Kidney (tissue), 14 donors: ENCODE measurements around the gene UBASH3B. TPM values are rescaled to one million over a fixed set of nuclear protein-coding genes. Genes with fewer than 3 reads are reported as not detected.

Source experiments
- DNase-seq, 5 donors: peaks; one replicate each; pipeline ENCODE4 v3.0.0-alpha.2; 2013 to 2020
- FAIRE-seq: peaks from 2 replicates; lab custom pipeline; 2012; peaks lifted over from hg19 to GRCh38; lab: Jason Lieb, UNC
- H3K27ac ChIP-seq, 2 donors: one replicate each; pipeline ENCODE4 v1.7.0; 2013; ENCODE audit warnings: low read depth in 2 of 2, low read length in 2 of 2, inconsistent platforms in 1 of 2
- H3K27me3 ChIP-seq: one replicate; pipeline ENCODE4 v1.7.1; 2013; ENCODE audit warnings: low read length, inconsistent platforms; ENCODE audit not compliant: control insufficient read depth, insufficient read depth
- H3K36me3 ChIP-seq, 3 donors: one replicate each; pipeline versions ENCODE4 v1.7.0 to v1.7.1; 2013; ENCODE audit warnings: low read length in 3 of 3, control low read depth in 1 of 3, inconsistent platforms in 1 of 3; ENCODE audit not compliant: insufficient read depth in 3 of 3, control insufficient read depth in 2 of 3
- H3K4me1 ChIP-seq, 3 donors: one replicate each; pipeline versions ENCODE4 v1.7.0 to v1.7.1; 2013; ENCODE audit warnings: low read length in 3 of 3, inconsistent platforms in 1 of 3, low read depth in 1 of 3; ENCODE audit not compliant: control insufficient read depth in 2 of 3, insufficient read depth in 2 of 3
- H3K4me3 ChIP-seq, 3 donors: one replicate each; pipeline versions ENCODE4 v1.7.0 to v1.8.1; 2013; ENCODE audit warnings: low read length in 3 of 3, control low read depth in 1 of 3, inconsistent platforms in 1 of 3
- H3K9ac ChIP-seq, 3 donors: one replicate each; pipeline versions ENCODE4 v1.7.0 to v1.7.1; 2013; ENCODE audit warnings: low read length in 3 of 3, control low read depth in 1 of 3, inconsistent platforms in 1 of 3
- H3K9me3 ChIP-seq, 3 donors: one replicate each; pipeline versions ENCODE4 v1.7.0 to v1.7.1; 2013; ENCODE audit warnings: low read length in 3 of 3, control low read depth in 1 of 3, inconsistent platforms in 1 of 3; ENCODE audit not compliant: control insufficient read depth in 2 of 3, insufficient read depth in 1 of 3
- intact Hi-C: fragments of 100-400 bp; cut with DNase I; formaldehyde crosslinking; loops from one replicate; pipeline ENCODE4 v1.11.1; 2022
- polyA plus RNA-seq: library from polyadenylated mRNA; stranded (reverse); fragments of 350-450 nt; fragmentation: Illumina TruSeq; extraction: RNeasy Lipid Tissue Mini Kit (QIAGEN cat#74804); gene quantifications from one replicate; pipeline ENCODE4 v1.2.3, GENCODE V29; 2014; ENCODE audit warnings: low read depth, low replicate concordance; ENCODE audit not compliant: insufficient read depth
- total RNA-seq: library from RNA; stranded (reverse); fragmentation: NEBNext Ultra II Directional; extraction: Animal tissue kit (Norgen Biotek cat#: 25700); gene quantifications from one replicate; pipeline ENCODE4 v1.2.1, GENCODE V29; 2021
- TF ChIP-seq, protein P1 (sequence below): IDR thresholded peaks from 3 replicates; pipeline ENCODE4 v1.5.1; 2012; ENCODE audit warnings: mild to moderate bottlenecking, moderate library complexity, borderline replicate concordance; ENCODE audit not compliant: insufficient read depth; ENCODE audit errors: extremely low read depth
- donor health status: control.
- donor health status: control.
- donor health status: control.
- donor health status: control.
- donor health status: control.
- donor health status: DM: yes; HTN: yes; CAD: no.
- donor health status: Normal renal cell carcinoma (clear cell type).

UBASH3B gene
- total and polyA plus RNA-seq, 2 donors from 2014 or later: 0.62 to 22.8 TPM

GRCh38 chr11:122672892-122673291 lies 17.4 kb downstream of the UBASH3B start:
- H3K9me3 ChIP-seq: peaks cover 0 to 6% (median 0%) of the 10 kb centered on the region in 3 donors
- no peak overlapping the region for H3K9ac ChIP-seq
- H3K4me1 ChIP-seq: no peaks in the 10 kb centered on the region
- H3K27ac ChIP-seq: no peak overlapping the region
- intact Hi-C loops: no loop called here
- H3K27me3 ChIP-seq: no peaks in the 10 kb centered on the region
- DNase-seq (no peak), FAIRE-seq (no peak)
- H3K4me3 ChIP-seq: no peak overlapping the region
- TF ChIP-seq, protein P1, sequence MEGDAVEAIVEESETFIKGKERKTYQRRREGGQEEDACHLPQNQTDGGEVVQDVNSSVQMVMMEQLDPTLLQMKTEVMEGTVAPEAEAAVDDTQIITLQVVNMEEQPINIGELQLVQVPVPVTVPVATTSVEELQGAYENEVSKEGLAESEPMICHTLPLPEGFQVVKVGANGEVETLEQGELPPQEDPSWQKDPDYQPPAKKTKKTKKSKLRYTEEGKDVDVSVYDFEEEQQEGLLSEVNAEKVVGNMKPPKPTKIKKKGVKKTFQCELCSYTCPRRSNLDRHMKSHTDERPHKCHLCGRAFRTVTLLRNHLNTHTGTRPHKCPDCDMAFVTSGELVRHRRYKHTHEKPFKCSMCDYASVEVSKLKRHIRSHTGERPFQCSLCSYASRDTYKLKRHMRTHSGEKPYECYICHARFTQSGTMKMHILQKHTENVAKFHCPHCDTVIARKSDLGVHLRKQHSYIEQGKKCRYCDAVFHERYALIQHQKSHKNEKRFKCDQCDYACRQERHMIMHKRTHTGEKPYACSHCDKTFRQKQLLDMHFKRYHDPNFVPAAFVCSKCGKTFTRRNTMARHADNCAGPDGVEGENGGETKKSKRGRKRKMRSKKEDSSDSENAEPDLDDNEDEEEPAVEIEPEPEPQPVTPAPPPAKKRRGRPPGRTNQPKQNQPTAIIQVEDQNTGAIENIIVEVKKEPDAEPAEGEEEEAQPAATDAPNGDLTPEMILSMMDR: no peak
- no peaks in the 10 kb centered on the region for H3K36me3 ChIP-seq

DNA sequence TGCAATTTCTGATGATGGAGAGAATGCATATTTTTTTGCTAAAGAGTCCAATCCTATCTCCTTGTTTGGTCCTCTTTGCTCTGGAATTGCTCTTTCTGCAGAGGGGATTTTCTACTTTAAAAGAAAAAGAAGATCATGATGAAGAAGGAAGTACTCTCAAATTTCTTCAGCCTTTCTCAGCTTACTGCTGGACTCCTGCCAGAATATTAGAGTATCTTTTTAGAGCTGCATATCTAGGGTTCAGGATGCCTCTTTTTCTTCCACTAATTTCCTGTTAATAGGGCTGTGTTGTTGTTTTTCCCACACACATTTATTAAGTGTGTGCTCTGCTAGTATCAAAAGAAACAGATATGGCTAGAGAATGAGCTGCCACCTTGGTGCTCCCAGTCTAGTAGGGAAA lies 18.2 kb downstream of the UBASH3B start:
- peak in 1 of 5 donors; percentile 64 for DNase-seq
- TF ChIP-seq, protein P1: no peak
- no peak overlapping the region for H3K4me3 ChIP-seq
- H3K36me3 ChIP-seq: no peaks in the 10 kb centered on the region
- H3K4me1 ChIP-seq: no peaks in the 10 kb centered on the region
- FAIRE-seq: no peak
- intact Hi-C loops: no loop called here
- no peak overlapping the region for H3K9ac ChIP-seq
- H3K27ac ChIP-seq: no peak overlapping the region
- H3K9me3 ChIP-seq: peaks cover 0 to 6% (median 0%) of the 10 kb centered on the region in 3 donors
- H3K27me3 ChIP-seq: no peaks in the 10 kb centered on the region

DNA sequence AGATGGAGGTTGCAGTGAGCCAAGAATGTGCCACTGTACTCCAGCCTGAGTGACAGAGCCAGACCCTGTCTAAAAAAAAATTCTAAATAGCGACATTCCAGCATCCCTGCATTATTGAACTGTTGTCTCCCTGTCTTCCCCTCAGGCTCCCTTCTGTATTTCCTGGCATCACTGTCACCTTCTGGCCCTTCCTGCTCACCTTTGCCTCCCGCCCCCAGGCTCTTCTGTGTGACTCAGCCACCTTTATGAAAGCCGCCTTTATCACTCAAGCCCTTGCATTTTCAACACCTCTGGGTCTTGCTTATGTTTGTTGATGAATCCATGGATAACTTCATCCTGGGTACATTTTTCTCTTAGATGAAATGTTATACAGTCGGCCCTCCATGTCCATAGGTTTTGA lies 21.1 kb downstream of the UBASH3B start:
- no peak for DNase-seq
- Histone ChIP-seq H3K4me3 (no peak overlapping the region), H3K4me1 (no peaks in the 10 kb centered on the region), H3K36me3 (no peaks in the 10 kb centered on the region), H3K27ac (no peak overlapping the region), H3K9ac (no peak overlapping the region), H3K27me3 (no peaks in the 10 kb centered on the region), H3K9me3 (no peaks in the 10 kb centered on the region)
- intact Hi-C loops: no loop called here
- no peak for FAIRE-seq
- TF ChIP-seq, protein P1: no peak

- no peak overlapping the region for H3K9ac ChIP-seq
- no peaks in the 10 kb centered on the region for H3K27me3 ChIP-seq
- no peak overlapping the region for H3K27ac ChIP-seq
- intact Hi-C loops: no loop called here
- no peaks in the 10 kb centered on the region for H3K9me3 ChIP-seq
- FAIRE-seq (no peak), DNase-seq (no peak)
- TF ChIP-seq, protein P1: no peak
- H3K4me1 ChIP-seq: no peaks in the 10 kb centered on the region
- H3K36me3 ChIP-seq: no peaks in the 10 kb centered on the region
- no peak overlapping the region for H3K4me3 ChIP-seq
Measured at GRCh38 chr11:122677256-122677655, 21.7 kb downstream of the UBASH3B start.
